ENCODE data around the gene PLXND1.

- no peak for TF ChIP-seq CTCF (IDR thresholded peaks at IDR 0.05)
- no peak for TF ChIP-seq POLR2A (IDR thresholded peaks at IDR 0.05)
These were observed 6.3 kb upstream of the PLXND1 start for GRCh38 chr3:129612534-129613366.

All from body of pancreas (tissue), 4 donors.